ENCODE results near the gene CREBBP. TPM values are rescaled to one million over a fixed set of nuclear protein-coding genes. Genes with fewer than 3 reads are reported as not detected.

Gene CREBBP
- 19.6 and 21.4 TPM in 2 replicates for total RNA-seq

GRCh38 chr16:3880623-3881498 lies at the start of gene CREBBP:
CREBBP (minus strand) TSS chr16:3880713; CDS start chr16:3879916, 797 bp downstream.

DNA sequence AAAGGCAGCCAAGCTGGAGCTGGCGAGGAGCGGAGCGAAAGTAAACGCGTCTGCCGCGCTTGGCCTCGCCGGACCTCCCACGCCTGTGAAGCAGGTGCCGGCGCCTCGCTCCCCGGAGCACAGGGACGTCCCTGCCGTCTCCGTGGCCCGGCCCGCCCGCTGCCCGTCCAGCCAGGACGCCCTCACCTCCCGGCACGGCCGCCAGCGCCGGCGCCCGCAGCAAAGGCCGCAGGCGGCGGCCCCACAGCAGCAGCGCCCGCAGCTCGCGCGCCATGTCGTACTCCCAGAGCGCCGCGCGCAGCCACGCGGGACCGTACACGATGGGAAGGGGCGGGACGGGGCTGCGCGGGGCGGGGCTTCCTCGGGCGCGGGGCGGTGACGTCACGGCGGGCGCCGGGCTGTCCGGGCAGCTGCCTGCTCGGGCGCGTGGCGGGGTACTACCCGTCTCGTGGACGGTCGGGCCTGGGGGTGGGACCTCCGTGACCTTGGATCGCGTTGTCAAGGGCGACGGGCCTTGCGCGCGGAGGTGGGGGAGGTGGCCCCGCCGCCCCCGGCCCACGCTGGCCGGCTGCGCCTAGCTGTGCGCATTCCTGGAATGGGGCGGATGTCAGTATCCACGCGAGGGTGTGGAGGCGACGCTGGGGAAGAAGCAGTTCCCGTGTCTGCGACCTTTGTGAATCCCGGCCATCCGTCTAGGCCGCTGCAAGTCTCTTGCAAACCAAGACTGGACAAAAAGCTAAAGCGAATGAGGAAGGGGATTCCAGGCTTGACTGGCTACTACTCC lies 163.1 kb downstream of the CREBBP start, which contains the start of gene TRAP1:
TRAP1 (minus strand) TSS at position 290 of the 784 bp plus-strand sequence; CDS start at position 274, 16 bp downstream.

Other genes with a start within 250 kb of the CREBBP start
- gene DNASE1, start 226.0 kb downstream of the CREBBP start, total RNA-seq, result 23.7 and 26.2 TPM in 2 replicates
- 46.3 and 160 TPM in 2 replicates for gene TRAP1, start 163.2 kb downstream of the CREBBP start, total RNA-seq
- gene ADCY9, start 235.7 kb upstream of the CREBBP start, total RNA-seq, result 20.6 and 34.7 TPM in 2 replicates

Data from smooth muscle cell of the pulmonary artery (primary cell).